Uterus (tissue), 2 donors: ENCODE measurements around the gene RPL19.
"Not testable (repeated sequence)": the region's sequence is repeated elsewhere in the genome, so short reads cannot be mapped to it uniquely, and the experiment has no call there.

Experiments used
- POLR2A ChIP-seq, 2 donors: fragments of 450-650 bp; IDR thresholded peaks; one replicate each; pipeline ENCODE4 v1.6.1; 2016; ENCODE audit warnings: antibody characterized with exemption in 2 of 2, mild to moderate bottlenecking in 1 of 2, moderate library complexity in 1 of 2
- TF ChIP-seq, protein P1 (sequence below), 4 experiments: fragments of 200-600 bp in 2 of 4; fragments of 450-650 bp in 2 of 4; sonication (generic) in 2 of 4; IDR thresholded peaks; one replicate each; pipeline ENCODE4 v1.5.1; 2016 to 2019; ENCODE audit warnings: antibody characterized with exemption in 4 of 4, mild to moderate bottlenecking in 2 of 4, moderate library complexity in 1 of 4

DNA sequence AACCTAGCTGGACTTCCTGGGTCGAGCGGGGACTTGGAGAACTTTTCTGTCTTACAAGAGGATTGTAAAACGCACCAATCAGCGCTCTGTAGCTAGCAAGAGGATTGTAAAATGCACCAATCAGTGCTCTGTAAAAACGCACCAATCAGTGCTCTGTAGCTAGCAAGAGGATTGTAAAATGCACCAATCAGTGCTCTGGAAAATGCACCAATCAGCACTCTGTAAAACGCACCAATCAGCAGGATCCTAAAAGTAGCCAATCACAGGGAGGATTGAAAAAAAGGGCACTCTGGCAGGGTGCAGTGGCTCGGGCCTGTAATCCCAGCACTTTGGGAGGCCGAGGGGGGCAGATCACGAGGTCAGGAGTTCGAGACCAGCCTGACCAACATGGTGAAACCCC, 31.6 kb upstream of the RPL19 start:
- TF ChIP-seq, protein P1, sequence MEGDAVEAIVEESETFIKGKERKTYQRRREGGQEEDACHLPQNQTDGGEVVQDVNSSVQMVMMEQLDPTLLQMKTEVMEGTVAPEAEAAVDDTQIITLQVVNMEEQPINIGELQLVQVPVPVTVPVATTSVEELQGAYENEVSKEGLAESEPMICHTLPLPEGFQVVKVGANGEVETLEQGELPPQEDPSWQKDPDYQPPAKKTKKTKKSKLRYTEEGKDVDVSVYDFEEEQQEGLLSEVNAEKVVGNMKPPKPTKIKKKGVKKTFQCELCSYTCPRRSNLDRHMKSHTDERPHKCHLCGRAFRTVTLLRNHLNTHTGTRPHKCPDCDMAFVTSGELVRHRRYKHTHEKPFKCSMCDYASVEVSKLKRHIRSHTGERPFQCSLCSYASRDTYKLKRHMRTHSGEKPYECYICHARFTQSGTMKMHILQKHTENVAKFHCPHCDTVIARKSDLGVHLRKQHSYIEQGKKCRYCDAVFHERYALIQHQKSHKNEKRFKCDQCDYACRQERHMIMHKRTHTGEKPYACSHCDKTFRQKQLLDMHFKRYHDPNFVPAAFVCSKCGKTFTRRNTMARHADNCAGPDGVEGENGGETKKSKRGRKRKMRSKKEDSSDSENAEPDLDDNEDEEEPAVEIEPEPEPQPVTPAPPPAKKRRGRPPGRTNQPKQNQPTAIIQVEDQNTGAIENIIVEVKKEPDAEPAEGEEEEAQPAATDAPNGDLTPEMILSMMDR (IDR thresholded peaks at IDR 0.05) = not testable (repeated sequence)
- TF ChIP-seq POLR2A (IDR thresholded peaks at IDR 0.05) = not testable (repeated sequence)
